ENCODE results near the gene MAP3K8.

DNA sequence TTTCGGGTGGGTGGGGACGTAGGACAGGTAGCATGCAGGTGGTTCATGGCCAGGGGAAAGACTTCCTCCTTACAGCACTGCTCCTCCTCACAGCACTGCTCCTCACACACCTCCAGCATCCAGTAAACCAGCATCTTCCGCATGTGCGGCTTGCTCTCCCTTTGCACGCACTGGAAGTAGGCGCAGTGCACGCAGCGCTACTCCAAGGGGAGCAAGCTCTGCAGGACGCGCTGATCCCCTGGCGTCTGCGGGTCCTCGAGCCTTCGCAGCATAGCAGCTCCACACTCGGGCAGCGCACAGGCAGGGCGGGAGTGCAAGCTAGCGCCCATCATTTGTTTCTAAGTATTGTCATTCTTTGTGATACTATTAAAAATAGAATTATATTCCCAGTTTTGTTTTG is 30.5 kb upstream of the MAP3K8 start:
- TF ChIP-seq, protein P1, sequence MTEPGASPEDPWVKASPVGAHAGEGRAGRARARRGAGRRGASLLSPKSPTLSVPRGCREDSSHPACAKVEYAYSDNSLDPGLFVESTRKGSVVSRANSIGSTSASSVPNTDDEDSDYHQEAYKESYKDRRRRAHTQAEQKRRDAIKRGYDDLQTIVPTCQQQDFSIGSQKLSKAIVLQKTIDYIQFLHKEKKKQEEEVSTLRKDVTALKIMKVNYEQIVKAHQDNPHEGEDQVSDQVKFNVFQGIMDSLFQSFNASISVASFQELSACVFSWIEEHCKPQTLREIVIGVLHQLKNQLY (CRISPR knock-in tag; conservative IDR thresholded peaks at IDR 0.05), result no peak
- TF ChIP-seq FOSL1 (tag; conservative IDR thresholded peaks at IDR 0.05) (no peak), ZNF274 (IDR thresholded peaks at IDR 0.05; ENCODE audit: borderline replicate concordance, low read depth, low read length) (no peak), SP2 (IDR thresholded peaks at IDR 0.05; ENCODE audit: extremely low read depth, low read depth, low read length, poor library complexity, severe bottlenecking) (no peak), U2AF2 (optimal IDR thresholded peaks at IDR 0.05; ENCODE audit: low read depth, low read length) (no peak), POLR2A (conservative IDR thresholded peaks at IDR 0.05) (no peak), SMC3 (conservative IDR thresholded peaks at IDR 0.05; ENCODE audit: insufficient read depth, low read depth, low read length) (no peak)
- TF ChIP-seq, protein P2, sequence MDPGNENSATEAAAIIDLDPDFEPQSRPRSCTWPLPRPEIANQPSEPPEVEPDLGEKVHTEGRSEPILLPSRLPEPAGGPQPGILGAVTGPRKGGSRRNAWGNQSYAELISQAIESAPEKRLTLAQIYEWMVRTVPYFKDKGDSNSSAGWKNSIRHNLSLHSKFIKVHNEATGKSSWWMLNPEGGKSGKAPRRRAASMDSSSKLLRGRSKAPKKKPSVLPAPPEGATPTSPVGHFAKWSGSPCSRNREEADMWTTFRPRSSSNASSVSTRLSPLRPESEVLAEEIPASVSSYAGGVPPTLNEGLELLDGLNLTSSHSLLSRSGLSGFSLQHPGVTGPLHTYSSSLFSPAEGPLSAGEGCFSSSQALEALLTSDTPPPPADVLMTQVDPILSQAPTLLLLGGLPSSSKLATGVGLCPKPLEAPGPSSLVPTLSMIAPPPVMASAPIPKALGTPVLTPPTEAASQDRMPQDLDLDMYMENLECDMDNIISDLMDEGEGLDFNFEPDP (CRISPR knock-in tag; IDR thresholded peaks at IDR 0.05), result no peak
